ENCODE data around the gene C10orf120. TPM values are rescaled to one million over a fixed set of nuclear protein-coding genes. Genes with fewer than 3 reads are reported as not detected.

The C10orf120 gene
- total and polyA plus RNA-seq, 9 of the 15 experiments (the other 6 are each of a cell fraction or from before 2014, with no cell fraction given), result not detected

DNA sequence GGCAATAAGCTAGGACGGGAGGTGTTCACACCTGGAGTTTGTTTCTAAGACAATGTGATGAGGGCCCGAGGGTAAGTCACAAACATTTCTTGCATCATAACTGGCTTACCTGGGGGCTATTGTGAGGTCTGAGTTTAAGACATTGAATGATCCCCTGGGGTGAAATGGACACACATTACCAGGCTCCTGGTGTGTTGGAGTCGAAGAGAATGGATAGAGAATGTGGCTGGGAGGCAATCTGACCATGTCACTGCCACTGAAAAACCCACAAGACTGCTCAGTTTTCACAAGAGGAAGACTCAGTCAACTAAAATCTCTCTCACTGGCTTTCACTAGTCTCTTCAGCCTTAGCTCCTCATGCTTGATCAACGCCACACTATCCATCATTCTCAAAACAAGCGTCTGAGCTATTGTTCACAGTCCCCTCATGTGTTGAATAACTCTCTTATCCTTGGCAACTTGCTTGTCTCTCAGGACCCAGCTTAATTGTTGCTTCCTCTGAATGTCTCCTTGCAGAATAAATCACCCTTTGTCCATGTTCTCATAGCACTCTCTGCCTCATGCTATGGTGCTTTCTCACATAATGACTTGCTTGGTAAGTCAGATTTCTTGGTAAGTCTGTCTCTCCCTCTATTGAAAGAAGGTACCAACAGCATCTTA lies at the start of gene C10orf120 (continued):
- TF ChIP-seq, protein P1, sequence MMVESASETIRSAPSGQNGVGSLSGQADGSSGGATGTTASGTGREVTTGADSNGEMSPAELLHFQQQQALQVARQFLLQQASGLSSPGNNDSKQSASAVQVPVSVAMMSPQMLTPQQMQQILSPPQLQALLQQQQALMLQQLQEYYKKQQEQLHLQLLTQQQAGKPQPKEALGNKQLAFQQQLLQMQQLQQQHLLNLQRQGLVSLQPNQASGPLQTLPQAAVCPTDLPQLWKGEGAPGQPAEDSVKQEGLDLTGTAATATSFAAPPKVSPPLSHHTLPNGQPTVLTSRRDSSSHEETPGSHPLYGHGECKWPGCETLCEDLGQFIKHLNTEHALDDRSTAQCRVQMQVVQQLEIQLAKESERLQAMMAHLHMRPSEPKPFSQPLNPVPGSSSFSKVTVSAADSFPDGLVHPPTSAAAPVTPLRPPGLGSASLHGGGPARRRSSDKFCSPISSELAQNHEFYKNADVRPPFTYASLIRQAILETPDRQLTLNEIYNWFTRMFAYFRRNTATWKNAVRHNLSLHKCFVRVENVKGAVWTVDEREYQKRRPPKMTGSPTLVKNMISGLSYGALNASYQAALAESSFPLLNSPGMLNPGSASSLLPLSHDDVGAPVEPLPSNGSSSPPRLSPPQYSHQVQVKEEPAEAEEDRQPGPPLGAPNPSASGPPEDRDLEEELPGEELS (CRISPR knock-in tag; IDR thresholded peaks at IDR 0.05; ENCODE audit: borderline replicate concordance), result no peak
- TF ChIP-seq BRCA1 (IDR thresholded peaks at IDR 0.05), result no peak
- no peak for TF ChIP-seq BRCA1 (CRISPR knock-in tag; IDR thresholded peaks at IDR 0.05)
- no peak for TF ChIP-seq ZNF695 (CRISPR knock-in tag; IDR thresholded peaks at IDR 0.05)
- no peak for TF ChIP-seq NCOA4 (IDR thresholded peaks at IDR 0.05; ENCODE audit: partially characterized antibody)
- no peak for TF ChIP-seq ARHGAP35 (IDR thresholded peaks at IDR 0.05; ENCODE audit: partially characterized antibody)
- no peak for TF ChIP-seq PML (IDR thresholded peaks at IDR 0.05; ENCODE audit: low read length)
- TF ChIP-seq POLR2A (conservative IDR thresholded peaks at IDR 0.05), result no peak
- TF ChIP-seq, protein P2, sequence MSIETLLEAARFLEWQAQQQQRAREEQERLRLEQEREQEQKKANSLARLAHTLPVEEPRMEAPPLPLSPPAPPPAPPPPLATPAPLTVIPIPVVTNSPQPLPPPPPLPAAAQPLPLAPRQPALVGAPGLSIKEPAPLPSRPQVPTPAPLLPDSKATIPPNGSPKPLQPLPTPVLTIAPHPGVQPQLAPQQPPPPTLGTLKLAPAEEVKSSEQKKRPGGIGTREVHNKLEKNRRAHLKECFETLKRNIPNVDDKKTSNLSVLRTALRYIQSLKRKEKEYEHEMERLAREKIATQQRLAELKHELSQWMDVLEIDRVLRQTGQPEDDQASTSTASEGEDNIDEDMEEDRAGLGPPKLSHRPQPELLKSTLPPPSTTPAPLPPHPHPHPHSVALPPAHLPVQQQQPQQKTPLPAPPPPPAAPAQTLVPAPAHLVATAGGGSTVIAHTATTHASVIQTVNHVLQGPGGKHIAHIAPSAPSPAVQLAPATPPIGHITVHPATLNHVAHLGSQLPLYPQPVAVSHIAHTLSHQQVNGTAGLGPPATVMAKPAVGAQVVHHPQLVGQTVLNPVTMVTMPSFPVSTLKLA (conservative IDR thresholded peaks at IDR 0.05), result no peak
- no peak for TF ChIP-seq ZNF224 (CRISPR knock-in tag; IDR thresholded peaks at IDR 0.05)
